Stimulated activated CD4-positive, alpha-beta T cell treated with anti-CD3 and anti-CD28 coated beads, Interleukin-2, amount 100 ng/mL, for 48 hours (primary cell): Measurements from ENCODE around the gene C14orf132.

Source experiments
- DNase-seq, 2 donors: peaks; one replicate each; pipeline ENCODE4 v3.0.0-alpha.2; 2020

The C14orf132 gene

DNA sequence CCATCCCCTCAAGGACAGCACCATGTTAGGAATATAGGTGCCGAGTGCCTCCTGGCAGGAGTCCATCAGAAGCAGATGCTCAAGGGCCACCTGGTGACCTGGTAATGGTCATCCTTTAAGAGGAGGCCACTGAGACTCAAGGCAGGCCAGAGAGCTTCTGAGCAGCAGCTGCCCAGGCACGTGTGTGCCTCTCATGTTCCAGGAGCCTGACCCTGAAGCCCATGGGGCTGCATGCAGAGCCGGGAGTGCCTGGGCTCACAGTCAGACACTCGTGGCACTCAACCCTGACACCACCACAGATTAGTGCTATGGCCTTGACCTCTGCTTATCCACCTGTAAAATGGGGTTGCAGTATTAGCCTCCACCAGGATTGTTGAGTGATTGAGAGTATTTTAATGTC, 45.6 kb downstream of the C14orf132 start:
- no peak for DNase-seq

DNA sequence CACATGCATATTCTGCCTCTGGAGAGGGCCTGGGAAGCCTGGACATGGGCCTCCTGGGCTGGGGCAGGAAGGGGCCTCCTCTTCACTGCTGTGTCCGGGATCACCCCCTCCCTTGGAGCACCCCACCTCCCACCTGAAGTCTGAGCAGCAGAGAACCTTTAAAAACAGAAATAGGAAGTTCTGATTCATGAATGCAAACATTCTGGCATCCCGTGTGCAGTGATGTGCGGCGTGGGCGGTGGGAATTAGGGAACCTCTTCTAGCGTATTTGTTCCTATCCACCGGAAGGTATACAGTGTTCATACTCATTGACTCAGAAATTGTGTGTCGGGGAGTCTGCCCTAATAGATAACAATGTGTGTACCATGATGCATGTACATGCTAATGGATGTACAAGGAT, 46.2 kb downstream of the C14orf132 start:
- DNase-seq: no peak

DNA sequence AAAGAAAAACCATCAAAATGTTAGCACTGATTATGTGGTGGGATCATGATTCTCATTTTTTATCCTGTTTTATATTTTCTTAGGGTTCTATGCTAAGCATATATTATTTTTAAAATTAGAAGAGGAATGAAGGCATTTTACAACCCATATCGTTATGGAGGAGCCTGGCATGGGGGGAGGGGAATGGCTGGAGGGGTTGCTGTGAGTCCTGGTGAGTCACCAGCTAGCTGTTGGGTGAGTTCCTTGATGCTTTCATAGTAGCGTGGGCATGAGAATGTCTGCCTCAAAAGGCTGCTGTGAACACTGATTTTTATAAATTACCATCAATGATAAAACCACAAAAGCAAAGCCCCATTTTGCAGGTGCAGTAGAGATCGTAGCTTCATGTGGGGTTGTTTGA, 46.9 kb downstream of the C14orf132 start:
- DNase-seq: no peak

DNA sequence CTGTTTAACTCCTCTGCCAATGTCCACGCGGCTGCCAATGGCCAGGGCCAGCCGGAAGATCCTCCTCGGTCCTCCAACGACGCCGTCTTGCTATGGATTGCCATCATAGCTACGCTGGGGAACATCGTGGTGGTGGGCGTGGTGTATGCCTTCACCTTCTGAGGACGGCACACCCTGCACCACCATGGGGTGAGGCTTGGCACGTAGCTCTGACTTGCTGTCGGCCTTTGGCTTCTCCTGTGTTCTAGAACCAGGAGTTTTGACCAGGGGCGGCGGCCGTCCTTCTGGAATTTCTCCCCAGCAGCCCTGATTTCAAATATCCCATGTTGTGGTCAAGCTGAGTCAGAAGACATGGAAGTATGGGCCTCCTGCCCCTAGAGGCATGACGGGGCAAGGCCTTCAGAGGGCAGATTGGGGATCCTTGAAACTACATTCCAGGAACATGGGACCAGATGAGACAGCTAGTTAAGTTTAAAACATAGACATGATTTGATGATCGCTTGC, 47.5 kb downstream of the C14orf132 start:
- DNase-seq: no peak

DNA sequence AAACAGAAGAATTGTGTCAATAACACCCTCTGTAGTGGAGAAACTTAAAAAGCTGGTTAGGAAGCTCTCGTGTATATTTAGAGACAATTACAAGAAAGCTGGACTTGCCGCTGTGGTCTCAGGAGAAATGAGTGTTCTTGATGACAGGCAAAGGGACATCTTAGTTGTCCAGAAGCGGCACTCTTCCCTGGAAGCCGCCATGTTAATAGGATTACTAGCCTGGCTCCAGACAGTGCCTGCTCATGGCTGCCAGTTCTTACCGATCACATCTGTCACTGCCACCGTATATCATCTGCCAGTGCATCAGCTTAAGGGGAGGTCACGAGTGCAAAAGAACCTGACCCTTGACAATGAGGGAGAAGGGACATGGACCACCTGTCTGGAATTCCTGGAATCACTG, 48.9 kb downstream of the C14orf132 start:
- DNase-seq: no peak

DNA sequence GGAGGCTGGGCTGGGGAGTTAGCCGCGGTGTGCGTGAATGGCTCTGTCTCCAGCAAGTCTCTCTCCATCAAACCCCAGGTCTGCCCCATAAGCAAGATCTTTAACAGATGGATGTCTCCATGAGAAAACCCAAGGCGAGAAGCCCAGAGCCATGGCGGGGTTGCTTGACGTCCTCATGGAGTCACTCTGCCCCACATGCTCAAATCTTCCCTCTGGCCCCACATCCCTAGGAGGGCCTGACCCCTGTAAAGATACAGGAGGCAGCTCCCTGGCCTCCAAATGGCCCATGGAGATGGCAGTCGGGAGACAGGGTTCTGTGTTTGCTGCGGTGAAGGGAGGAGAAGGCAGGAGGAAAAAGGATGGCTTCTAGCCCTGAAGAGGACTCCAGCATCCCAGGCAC, 49.3 kb downstream of the C14orf132 start:
- no peak for DNase-seq

DNA sequence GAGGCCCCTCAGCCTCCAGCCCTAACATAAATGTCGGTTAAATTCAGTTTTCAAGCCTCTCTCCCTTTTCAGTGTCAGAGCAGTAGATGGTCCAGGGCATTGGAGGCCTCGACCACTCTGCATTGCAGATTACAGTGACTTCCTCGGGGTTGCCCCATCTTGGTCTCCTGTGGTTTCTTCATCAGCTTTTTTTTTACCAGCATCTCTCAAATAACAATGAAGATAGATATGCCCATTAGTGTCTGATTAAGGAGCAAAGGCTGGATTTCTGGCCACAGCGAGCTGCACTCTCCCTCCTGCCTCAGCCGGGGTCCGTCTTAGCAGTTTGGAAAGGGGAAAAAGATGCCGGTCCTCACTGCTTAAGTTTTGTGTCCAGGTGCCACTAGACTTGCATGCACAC, 49.7 kb downstream of the C14orf132 start:
- DNase-seq: no peak

DNA sequence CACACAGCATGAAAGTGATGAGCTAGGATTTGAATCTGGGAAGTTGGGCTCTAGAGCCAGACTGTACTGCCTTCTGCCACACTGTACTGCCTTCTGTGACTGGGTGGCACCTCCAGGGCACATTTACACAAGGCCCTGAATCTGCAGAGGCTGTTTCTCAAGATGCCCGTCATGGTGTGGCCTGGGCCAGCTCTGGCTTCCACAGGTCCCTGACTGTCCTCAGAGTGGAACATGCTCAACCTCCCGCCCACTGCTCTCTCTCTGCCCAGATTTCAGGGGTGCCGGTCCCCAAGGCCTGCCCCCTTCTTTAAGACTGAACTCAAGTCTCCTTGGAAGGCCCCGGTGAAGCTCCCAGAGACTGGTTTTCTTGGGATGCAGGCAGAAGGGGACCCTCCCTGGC, 50.2 kb downstream of the C14orf132 start:
- no peak for DNase-seq

DNA sequence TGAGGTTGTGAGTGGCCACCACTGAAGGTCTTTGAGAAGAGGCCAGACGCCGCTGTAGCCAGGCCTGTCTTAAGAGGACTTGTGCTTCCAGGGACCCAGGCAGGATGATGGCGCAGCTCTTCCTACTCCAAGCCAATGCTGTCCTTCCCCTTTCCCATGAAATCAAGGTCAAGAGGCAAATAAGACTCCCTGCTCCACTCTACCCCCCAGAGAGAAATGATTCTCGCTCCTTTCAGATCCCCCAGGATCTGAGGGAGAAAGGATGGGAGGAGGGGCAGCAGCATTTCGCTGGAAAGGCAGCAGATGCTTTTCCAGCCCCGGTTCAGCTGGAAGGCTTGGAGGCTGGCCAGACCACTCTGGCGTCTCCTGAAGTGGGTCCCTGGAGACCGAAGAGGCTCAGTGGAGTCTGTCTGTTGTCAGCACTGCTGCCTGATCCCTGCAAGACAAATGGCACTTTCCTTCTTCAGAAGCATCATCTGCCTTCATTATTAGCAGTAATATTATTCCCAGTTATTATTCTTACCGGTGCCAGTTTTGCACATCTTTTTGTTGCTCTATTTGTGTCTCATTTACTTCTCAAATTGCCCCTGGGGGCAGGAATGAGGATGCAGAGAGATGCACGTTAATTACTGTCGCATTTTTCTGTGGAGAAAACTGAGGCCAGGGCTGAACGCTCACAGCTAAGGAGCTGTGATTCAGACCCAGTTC, 51.4 kb downstream of the C14orf132 start:
- no peak for DNase-seq

DNA sequence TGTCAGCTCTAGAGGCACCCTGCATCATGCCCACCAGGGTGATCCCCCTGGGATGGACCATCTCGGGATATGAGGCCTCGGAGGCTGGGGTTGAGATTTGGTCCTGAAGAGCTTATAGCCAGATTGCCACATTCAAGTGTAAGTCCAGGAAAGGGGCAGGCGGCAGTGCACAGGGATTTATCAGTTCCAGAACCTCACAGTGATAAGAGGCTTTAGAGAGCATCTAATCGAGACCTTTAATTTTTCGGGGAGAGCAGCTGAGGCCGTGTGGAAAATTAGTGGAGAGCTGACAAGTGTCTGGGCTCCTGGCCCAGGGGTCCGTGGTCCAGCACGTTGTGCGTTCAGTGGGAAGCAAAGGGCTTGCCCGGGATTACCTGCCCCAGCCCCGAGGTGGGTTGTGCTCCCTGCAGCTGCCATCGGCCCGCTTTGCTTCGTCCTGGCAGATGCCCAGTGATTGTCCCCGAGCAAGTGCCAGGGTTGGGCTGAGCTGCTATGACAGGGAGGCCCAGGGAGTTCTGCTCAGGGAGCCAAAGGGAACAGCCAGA, 52.1 kb downstream of the C14orf132 start:
- DNase-seq: no peak

DNA sequence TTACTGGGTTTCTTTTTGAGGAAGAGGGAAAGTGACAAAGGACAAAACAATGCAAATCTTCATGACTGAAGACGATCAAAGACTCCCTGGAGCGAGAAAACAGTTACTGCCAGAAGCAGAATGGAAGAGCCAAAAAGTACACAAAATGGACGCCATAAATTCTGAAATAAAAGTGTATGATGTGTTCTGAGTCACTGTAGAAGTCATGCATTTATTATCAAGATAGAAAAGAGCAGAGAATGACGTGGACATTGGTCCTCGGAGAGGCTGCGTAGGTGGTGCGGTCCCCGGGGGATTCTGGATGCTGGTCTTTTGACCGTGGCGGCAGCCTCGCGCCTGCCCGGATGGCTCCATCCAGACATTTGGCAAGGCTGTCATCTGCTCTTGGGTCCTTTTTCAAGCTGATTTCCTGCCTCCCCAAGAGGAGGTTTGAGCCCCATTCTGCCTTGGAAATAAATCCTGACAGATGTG, 52.8 kb downstream of the C14orf132 start:
- no peak for DNase-seq

DNA sequence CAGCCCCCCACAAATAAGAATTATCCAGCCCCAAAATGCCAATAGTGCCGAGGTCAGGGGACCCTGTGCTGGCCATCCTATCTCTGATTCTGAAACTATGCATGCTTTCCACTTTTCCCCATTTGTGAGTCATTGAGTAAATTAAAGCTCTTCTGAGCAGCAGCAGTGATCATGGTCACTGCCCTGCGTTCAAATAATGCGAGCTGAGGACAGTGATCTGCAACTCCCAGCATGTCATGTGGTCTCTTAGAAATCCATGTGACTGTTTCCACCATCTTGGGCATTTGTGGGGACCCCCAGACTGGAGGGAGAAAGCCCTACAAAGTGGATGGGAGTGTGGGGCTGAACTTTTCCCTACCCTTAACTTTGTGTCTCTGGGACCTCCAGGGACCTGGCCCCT, 53.8 kb downstream of the C14orf132 start:
- DNase-seq: no peak

DNA sequence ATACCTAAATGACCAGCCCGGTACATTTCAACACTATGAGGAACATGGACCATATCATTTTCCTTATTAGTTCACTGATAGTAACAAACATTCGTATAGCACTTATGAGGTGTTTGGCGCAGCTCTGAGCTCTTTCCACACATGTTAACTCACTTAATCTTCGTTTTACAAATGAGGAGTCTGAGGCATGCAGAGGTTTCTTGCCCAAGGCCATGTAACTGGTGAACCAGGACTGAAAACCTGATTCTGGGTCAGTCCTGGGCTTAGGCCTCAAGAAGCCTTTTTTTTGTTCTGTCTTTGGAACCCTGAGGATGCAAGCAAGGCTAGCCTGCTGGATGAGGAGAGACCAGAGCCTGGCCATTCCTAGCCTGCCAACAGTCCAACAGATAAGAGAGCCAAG, 55.0 kb downstream of the C14orf132 start:
- no peak for DNase-seq

DNA sequence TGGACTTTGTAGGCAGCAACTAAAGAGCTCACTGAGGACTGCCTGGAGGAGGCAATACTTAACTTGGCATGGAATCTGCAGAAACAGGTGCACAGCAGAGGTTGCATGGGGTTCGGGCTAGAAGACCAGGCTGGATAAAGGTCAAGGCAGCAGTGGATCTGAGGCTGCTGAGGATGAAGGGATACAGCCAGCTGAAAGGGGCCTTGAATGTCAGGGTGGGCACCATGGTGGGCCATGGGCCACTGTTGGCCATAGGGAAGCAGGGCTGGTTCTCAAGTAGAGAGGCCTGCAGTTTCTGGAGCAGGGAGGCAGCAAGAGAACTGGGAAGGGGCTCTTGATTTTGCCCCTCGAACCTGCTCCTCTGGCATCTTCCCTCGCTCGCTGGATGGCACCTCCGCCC, 55.5 kb downstream of the C14orf132 start:
- DNase-seq: no peak

DNA sequence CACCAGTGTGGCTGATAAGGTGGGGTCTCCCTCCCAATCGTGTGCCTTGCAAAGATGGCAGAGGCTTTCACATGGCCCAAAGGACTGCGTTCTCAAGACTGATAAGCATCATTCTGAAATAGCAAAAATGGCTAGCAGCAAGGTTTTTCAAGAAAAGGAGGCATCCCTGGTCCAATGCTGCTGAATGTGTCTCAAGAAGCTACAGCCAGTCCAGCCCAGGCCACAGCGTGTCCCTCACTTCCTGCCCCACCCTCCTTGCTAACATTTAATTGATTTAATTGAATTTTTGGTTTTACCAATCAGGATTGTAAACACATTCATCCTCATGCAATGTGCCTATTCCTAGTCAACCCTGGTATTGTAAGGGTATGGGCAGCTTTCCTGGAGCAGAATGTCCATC, 55.9 kb downstream of the C14orf132 start:
- no peak for DNase-seq

DNA sequence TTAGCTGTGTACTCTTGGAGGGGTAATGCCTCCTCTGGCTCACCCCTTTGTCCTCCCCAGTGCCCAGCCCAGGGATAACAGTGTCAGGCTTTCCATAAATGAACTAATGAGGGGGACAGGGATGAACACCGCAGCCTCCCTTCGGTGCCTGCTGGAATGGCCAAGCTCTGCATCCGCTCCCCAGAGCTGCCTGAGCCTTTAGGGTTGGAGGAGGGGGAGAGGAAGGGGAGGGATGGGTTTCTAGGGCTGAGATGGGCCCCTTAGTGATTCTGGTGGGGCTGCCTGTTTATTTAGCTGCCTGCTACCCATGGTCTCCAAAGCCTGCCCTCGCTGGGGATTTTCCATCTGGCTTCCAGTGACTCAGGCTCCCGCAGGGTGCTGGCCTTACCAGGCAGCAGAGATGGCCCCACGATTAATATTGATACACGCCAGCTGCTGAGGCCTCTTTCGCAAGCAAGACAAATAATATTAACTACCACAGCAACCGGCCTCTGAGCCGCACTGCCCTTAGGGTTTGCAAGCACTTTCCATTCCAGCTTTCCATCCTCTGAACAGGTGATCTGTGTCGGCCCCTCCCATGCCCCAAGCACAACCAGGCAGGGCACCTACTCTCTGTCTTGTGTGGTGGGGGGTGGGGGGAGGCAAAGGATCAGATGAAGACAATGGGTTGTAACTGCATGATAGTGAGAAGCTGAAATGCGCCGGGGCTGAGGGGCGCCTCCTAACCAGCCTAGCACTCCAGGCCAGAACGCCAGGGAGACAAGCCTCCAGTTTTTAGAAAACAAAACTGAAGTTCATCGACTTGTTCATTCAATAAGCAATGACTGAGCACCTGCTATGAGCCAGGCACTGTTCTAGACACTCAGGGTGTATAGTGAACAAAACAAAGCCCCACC, 56.7 kb downstream of the C14orf132 start:
- no peak for DNase-seq

DNA sequence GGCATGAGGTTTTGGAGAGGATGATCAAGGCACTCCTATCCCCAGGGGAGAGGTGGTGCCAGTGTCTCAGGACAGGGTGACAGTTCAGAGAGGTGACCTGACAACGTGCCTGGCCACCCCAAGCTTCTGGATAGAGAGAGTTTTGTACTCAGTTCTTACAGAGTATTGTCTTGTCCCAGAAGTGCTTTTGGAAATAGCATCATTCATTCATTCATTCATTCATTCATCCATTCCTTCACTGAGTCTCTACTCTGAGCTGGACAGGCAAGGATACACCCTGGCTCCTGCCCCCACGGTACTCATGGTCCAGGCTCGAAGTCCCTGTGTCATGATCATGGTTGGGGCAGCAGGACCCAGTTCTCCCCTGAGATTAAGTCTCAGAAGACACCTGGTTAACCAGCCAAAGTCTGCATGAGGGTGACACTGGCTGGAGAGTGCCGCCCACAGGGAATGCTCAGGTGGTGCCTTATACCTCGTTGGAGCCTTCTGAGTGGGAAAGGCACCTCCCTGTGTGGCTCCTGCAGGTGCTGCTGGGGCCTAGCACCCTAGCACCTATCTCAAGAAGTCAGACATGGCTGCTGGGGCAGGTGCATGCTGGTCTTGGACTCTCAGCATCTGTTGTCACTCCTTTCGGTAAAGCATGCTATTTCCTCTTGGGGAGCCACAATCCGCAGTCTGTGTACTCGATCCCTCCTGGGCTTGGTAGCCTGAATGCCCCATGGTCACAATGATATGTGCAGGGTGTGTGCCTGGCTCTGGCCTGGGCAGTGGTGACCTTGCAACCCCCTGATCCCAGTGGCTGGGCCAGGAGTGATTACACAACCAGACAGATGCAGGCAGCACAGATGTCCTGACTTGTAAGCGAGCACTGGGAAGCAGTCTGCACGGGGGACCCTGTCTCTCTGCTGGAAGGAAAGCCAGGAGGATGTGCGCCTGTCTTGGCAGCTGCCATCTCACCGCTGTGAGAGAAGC, 57.8 kb downstream of the C14orf132 start:
- no peak for DNase-seq

DNA sequence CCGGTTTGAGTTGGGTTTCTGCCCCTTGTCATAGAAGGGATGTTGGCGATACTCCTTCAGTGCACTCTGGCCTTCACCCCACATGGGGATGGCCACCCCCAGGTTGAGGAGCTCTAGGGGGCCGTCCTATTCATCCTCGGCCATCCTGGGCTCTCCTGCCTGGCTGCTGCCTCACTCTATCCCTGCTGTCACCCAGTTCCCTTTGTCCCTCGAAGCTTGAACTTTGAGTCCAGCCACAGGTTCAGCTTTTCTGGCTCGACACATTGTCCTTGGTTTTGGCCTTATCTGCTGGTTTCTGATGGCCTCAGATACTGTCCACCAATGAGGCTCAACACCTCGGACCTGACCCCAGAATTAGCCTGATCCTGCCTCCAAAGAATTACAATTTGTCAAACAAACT, 58.6 kb downstream of the C14orf132 start:
- DNase-seq: no peak

DNA sequence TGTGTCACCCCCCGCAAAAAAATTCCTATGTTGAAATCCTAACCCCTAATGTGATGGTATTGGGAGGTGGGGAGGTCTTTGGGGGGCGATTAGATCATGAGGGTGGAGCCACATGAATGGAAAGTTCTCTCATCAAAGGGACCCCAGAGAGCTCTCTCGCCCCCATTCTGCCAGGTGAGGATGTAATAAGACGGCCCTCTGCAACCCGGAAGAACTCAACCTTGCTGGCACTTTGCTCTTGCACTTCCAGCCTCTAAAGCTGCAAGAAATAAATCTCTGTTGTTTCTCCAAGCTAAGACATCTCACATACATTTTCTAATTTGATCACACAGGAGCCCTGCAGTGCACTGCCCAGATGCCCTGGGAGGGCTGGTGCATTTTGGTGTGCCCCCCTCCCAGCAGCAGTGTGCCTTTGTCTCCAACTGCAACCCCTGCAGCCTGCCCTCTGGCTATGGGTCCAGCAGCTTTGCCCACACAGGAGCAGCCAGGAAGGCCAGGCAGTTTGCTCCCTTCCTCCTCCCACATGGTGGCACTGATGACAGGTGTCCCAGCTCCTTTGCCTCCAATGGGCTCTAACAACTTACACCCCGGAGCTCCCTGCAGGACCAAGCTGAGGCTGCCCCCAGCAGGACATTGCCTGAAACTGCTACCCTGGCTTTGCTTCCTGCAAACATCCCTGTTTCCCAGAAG, 59.3 kb downstream of the C14orf132 start:
- no peak for DNase-seq

DNA sequence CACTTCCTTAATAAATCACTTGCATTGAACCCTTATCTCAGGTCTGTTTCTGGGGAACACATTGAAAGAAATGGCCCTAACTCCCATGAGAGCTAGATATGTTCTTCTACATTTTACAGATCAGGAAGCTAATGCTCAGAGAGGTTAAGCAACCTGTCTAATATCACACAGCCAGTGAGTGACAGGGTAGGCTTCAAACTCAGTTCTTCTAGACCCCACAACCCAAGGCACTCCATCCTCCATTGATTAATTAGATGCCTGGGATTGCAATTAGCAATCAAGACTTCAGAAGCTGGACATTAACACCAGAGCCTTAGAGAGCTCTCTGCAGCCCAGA, 59.8 kb downstream of the C14orf132 start:
- DNase-seq: no peak

DNA sequence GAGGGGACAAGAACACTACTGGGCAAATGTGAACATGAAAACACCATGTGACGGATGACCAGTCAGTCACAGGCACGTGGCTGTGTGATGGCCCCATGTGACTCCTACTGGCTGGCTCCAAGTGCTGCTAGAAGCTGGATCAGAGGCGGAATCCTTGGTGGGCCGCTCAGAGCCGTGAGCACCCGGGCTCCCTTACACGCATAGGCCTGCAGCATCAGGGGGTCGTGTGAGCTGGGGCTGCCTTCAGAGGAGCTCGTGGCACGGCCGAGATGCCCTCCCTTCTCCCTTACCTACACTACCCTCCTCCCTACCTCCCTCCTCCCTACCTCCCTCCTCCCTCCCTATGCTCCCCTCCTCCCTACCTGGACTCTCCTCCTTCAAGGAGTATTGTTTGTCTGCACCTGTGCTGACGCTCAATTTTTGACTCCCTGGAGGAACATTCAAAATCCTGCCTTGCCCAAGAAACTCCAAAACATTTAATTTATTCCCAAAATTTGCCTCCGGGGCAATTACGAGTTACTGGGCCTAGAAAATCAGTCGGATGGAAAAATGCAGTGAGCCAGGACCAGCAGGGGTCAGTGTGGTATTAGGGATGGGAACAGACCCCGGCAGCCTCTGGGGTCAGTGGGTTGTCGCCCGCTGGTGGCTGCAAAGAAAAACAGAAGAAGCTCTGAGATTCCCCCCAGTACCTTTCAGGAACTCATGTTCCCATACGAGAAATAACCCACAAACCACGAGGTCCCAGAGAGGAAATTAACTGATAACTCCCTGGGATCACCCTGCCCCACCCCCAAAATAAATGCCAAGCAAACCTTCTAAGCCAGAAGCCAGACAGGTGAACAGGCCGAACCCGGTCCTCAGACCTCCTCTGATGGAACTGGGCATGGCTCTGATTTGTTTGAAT, 61.3 kb downstream of the C14orf132 start:
- DNase-seq: peak; percentile 62 to 68
